NCI-H2081 (cell line): ENCODE results near the gene CELF1.
A peak's percentile ranks its signal among the peaks of the same experiment; 100 is the strongest.

Experiments
- DNase-seq, 2 experiments: peaks; one replicate each; lab custom pipeline; 2025; lab: John Stamatoyannopoulos, UW

Gene CELF1

DNA sequence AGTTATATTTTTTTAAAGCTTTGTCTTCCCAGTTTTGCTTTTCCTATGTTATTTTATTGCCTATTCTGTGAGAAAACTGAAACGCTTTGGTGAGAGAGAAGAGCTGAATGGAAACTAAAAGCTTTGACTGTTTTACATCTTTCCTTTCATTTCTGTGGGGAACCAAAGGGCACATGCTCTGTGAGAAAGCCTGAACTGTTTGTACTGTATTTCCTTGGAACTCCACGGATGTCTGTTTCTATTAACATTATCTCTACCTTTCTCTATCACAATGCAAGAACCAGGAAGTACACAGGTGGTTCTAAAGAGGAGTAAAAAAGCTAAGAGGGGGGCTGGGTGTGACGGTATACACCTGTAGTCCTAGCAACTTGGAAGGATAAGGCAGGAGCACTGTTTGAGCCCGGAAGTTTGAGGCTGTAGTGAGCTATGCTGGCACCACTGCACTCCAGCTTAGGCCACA is 43.8 kb downstream of the CELF1 start:
- peak; percentile 15 to 22 for DNase-seq

DNA sequence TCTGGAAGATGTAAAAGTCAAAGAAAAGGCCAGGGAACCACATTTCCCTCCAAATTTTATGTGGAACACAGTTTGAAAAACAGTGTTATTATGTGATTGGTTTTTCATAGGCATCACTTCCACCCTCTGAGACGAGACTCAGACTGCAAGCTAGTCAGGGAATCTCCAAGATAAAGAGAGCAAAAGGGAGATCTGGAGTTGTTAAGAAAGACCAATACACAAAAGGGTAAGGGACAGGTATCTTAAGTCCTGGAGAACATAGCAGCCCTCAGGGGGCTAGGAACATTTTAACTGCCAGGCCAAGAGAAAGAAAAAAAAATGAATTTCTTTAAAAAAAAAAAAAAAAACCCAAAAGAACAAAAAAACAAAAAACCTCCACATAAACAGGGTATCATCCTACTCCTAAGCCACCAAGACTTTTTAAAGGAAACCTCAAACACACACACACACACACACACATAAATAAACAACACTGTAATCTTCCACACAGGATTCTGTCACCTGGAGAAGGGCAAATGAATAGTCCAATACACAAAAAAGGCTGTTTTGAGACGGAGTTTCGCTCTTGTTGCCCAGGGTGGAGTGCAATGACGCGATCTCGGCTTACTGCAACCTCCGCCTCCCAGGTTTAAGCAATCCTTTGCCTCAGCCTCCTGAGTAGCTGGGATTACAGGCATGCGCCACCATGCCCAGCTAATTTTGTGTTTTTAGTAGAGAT is 44.5 kb downstream of the CELF1 start:
- no peak for DNase-seq

DNA sequence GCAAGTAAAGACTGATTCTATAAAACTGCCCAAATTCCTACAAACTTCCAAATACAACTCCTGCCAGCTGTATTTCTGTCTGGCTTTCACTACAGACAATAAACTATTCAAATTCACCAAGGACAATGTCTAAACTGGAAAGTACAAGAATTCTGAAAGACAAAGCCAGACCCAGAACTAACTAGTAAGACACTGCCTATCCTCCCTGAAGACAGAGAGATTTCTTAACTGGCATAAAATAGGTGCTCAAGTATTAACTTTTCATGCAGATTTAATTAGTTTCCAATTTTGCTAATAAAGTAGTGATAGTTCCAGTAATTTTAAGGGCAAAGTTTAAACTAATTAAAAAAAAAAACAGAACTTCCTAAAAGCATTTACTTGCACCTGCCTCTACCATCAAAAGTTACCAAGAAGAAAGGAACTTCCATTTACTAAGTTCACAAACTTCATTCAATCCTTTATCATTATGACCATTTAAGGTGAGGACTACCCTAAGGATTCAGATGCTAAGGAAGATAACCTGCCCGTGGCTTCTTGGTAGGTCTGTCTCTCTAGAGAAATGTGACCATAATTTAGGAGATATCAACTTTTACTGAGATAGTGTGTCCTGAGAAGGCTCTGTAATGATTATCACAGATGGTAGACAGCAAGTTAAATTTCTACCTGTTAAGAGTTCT is 45.2 kb downstream of the CELF1 start:
- DNase-seq = no peak

DNA sequence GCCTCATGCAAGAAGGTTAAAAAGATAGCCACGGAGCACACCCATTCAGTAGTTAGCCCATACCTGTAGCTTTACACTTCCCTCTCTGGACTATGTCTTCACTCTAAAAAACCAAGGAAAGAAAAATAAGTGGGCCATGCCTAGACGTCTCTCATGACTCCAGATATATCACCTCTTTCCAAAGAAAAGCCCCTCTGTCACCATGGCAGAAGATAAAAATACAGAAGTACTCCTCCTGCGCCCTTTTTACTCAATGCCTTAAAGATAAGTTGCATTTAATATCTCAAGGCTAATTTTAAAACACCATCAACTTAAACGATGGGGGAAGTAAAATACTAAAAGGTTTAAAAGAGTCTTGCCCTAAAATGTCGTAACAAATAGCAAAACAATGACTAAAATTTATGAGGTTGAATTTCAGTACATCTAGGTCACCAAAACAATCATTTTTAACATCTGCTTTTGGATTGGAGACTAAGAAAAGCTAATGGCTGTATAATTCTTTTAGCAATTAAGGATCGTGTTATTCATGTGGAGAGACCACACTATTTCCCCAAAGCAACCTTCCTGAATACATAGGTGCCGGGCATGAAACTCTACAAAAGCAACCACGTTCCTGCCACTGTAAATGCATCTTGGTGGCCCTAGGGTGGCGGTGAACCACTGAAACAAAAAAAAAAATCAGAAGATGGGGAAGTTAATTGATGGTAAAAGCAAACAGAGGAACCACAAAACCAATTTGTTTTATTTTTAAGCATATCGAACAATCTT is 46.0 kb downstream of the CELF1 start:
- DNase-seq = no peak

DNA sequence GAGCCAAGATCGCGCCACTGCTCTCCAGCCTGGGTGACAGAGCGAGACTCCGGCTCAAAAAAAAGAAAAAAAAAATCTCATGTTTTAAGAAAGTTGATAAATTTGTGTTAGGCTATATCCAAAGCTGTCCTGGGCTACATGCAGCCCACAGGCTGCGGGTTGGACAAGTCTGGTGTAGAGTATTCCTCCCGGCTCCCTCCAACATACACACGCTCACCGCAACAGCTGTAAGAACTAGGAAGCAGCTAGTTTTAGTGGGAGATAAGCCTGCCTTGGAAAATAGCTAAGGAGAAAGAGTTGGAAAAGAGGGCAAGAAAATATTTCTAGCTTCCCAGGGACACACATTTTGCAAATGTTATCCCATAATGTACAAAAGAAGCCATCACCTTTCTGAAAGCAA is 46.6 kb downstream of the CELF1 start:
- no peak for DNase-seq

DNA sequence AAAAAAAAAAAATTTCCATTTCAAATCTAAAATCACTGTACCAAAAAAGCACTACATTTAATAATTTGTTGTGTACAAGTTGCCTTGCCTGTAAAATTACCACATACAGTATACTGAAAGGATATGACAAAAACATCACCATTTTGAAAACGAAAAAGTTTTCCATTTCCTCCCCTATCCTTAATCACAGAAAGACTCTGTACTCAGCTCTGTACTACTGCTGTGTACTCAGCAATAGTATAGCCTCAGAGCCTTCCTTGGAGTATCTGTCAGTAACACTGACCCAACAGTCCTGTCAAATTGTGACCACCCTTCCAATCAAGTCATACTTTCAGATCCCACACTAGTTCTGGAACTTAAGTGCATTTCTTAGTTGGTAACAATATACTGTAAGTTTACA is 48.0 kb downstream of the CELF1 start:
- no peak for DNase-seq

DNA sequence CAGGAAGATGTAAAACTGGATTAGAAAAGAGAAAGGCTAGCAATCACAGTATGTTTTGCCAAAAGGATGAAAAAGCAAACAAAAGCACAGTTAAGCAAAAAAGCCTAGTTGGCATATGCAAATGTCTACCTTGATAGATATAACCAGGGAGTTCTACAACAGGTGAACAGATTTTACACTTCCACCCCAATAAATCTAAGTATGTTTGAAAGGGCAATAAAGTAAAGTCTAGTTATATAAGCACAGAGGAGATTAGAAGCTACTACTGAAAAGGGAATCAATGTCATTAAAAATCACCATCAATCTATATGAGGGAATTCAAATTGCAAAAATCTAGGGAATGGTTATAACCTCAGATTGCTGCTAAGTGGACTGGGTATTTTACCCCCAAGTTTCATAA is 49.7 kb downstream of the CELF1 start:
- DNase-seq = no peak

DNA sequence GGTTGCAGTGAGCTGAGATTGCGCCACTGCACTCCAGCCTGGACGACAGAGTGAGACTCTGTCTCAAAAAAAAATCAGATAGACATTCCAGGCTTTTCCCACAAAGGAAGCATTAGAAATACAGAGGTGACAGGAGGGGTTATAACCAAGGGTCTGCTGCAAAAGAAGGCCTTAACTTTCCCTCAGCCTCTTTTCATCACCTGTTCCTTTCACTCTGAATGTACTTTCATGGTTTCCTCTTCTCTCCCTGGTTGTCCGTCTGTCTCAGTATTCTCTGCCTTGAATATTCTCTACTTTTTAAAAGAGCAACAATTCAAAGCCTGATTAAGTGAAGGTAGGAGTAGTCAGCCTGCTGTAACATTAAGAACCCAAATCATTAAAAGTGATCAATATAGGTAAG is 50.2 kb downstream of the CELF1 start:
- DNase-seq = no peak

DNA sequence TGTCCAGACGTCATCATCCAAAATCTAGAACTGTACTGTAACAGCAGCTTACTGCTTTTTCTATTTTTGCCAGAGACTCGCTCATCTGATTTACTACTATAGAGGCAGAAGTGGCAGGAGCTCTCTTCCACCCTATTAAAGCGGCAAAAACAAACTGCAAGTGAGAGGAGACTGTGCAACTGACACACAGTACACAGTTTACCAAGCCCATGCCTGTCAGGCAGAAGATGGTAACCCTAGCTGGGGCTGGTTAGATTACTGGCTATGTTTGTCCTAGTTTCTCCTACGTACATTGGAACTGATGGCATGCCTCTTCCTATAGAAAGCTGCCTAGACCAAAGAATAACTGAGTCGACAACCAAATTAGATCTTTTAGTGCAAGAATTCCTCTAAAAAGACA is 51.8 kb downstream of the CELF1 start:
- DNase-seq = no peak

DNA sequence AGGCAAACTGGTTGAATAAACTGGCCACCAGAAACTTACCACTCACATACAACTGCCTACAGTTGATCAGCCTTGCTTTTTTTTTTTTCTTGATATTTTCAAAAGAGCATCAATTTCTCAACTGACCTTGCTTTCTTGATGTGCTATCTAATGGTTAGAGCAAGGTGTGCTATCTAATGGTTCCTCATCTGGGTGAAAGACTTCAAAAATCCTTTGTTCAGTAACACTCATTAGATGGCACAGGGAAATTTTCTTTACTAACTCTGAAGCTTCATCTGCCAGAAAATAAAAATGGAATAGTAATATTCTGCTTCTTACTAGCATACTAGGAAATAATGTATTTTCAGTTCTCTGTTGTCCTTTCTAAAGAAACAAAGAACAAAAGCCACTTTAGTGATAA is 52.8 kb downstream of the CELF1 start:
- DNase-seq = no peak

DNA sequence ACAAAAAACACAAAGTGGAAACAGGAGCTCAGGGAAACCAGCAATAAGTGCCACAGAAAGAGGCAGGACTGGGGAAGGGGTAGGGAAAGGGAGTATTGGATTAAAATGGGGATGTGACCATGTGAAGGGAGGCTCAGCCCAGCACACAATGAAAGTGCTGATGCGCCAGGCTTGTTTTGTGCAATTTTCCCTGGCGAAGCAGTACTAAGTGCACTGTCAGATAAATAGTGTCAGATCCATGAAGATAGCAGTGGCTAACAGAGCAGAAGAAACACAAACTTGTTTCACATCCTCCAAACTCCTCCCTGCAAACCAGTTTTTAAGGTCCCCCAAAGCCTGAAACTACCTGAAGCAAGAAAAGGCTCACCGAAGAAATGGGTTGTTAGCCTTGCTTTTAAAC is 53.3 kb downstream of the CELF1 start:
- DNase-seq = peak in 1 of 2 experiments; percentile 18

DNA sequence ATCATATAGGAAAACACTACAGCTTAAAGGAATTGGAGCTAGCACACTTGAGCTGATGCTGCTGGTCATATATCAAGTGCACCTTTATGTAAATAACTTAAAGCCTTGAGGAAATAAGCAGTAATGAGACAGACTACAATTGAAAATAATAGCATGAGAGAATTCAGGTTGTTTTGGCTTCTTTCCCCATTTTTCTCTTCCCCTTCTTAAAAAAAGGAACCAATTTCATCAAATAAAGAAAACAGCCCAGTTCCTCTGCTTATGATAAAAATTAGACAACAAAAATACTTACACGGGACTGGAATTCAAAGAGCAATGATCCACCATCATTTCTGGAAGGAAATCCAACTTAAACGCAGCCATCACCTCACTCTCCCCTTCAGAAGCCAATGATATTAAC is 53.8 kb downstream of the CELF1 start:
- no peak for DNase-seq

DNA sequence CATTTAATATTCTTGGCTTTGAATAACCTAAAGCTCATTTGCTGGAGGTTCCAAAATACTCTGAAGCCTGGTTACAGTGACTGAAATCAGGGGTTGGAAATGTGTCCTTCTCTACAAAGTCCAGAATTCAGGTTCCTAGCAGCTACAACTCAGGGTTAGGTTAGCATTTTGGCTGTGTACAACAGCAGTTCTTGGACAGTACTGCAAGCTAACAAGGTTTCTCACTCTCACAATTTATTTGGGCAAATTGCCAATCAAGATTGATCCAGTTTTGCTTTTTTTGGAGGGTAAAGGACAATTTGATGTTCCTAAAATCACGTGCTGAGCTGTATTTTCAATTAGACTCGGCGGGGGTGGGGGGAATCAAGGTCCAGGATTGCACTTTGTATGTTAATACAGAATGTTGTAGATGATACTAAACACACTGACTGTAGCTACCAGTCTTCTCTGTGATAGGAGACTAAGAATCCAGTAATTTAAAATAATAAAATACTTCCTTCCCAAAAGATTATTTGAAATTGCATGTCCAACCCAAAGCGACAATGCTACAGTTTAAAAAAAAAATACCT is 54.3 kb downstream of the CELF1 start:
- DNase-seq = no peak

DNA sequence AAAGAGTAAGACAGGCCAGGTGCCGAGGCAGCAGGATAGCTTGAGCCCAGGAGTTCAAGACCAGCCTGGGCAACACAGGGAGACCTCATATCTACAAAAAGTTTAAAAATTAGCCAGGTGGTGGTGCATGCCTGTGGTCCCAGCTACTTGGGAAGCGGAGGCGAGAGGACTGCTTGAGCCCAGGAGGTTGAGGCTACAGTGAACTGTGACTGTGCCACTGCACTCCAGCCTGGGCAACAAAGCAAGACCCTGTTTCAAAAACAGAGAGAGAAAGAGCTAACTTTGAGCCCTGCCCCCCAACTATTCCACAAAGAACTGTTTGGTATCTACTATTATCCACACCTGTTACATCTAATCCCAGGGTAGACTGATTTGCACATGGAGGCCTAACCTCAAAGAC is 54.8 kb downstream of the CELF1 start:
- DNase-seq = no peak

DNA sequence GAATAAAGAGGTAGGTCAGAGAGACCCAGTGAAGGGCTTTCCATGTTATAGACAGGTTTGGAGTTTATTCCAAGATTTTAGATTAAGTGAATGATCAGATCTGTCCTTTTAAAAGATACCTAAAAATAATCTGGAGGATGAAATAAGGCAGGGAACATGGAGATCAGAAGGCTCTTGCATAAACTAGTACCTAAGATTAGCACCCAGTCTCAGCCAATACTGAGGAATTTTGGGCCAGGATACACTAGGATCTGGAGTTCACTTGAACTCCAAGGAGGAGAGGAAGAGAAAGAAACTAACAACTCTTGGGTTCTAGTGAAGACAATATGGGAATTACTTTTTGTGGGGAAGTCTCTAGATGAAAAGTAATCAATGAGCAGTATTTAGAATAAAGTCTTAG is 56.1 kb downstream of the CELF1 start:
- DNase-seq = no peak

DNA sequence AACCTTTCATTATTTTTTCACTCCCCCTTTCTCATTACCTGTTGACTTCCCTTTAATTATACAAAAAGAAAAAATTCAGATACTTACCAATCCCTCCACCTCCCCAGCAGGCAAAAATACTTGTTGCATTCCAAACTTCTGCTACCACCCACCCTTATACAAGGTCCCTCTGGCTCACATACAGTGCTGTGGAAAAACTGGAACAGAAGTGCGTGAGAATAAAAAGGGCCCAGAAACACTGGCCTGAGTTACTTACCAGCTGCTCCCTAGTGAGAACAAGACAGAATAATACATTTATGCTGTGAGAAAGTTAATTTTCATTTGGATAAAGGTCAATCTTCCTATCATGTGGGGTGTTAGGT is 57.1 kb downstream of the CELF1 start:
- no peak for DNase-seq

DNA sequence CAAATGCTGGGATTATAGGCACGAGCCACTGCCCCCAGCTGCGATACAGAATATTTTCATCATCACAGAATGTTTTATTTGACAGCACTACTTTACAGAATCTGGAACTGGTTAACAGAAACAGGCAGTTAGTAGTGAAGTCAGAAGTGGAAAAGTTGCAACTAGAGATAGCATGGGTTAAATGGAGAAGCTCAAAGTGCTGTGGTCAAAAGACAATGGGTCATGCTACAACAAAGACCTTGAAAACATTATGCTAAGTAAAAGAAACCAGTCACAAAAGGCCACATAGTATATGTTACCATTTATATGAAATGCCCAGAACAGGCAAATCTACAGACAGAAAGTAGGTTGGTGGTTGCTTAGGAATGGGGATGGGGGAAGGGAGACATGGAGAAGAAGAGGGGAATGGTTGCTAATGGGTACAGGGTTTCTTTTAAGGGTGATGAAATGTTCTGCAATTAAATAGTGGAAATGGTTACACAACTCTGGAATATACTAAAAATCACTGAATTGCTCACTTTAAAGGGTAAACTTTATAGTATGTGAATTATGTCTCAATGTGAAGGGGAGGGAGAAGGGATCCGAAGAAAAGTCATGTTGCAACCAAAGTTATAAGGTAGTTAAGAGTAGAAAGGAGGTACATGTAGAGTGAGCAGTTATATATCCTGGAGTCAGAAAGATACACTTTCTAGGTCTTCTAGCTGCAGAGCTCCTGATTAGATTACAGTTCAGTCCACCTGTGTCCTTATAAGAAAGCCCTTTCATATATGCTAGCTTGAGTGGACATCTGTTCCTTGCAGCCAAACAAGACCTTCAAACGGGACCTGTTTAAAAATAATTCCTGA is 57.7 kb downstream of the CELF1 start:
- DNase-seq = no peak

DNA sequence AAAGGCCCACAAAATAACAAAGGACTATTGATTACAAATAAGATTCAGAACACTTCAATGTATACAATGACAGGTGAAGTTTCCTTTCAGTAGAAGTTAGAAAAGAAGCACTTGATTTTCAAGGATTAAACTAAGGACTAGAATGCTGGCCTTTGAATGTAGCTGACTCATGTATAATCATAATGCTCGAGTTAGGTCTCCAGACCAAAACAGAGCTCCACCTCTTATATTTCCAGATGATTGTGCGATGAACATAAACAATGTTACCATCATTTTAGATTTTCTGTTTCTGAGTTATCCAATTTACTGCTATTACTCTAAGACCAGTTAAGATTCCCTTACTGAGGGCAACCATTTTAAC is 63.6 kb downstream of the CELF1 start:
- no peak for DNase-seq

DNA sequence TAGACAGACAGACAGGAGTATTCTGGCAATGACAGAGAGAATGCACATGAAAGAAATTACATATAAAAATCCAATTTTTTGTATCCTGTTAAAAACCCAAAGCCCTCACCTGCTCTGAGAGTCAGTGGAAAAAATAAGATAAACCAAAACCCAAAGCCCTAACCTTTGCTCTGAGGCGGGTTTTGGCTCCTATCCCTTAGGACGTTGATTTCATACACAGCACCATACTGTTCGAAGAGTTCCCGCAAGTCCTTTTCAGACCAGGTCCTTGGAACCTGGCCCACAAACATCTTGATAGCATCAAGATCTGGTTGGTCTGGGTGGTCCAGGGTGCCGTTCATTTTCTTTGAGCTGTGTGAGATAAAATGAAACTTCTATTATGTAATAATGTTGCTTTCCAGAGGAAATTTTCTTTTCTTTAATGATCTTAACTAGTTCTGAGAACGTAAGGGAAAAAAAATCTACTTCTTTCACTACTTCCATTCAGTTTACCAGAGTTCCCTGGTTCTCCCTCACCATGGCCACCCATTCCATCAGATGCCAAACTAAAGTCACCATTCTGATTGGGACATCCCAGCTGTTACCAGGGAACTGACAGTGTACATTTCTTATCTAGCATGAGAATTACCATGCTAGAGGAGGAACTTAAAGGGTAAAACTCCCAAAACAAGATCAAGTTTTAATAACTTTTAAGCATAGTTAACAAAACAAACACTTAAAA is 64.1 kb downstream of the CELF1 start:
- DNase-seq = no peak

DNA sequence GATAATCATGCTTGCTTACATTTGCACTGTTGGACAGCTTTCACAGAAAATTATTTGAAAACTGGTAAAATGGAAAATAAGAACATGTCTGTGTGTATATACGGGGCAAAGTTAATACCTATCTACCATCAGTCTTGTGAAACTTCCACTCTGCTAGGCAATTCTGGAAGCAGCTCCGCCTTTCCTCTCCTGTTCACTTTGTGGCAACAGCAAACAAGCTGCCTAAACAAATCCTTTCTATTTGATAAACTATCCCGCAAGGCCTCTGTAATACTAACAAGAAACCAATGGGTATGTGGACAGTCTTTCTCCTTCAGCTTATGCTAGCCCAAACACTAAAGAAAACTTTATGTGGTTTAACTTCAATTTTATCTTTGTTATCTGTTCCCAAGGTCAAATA is 64.8 kb downstream of the CELF1 start:
- no peak for DNase-seq

DNA sequence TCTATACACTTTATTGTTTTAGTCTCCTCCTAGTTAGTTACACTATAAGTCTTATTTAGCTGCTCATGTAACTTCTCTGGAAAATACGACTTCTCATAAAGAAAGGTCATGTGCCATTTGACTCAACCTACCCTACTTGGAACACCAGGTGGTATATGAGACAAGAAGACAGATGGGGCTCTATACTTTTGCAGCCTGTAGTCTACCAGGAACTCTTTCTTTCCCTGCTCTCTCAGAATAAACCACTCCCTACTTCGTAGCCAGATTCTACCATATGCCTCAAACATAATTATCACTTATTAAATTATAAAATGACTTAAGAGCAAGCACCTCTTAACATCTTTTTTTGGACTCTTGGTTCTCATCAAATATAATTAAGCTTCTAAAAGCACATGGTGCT is 65.5 kb downstream of the CELF1 start:
- no peak for DNase-seq
